ENCODE measurements around the gene SOX10. TPM values are rescaled to one million over a fixed set of nuclear protein-coding genes. Genes with fewer than 3 reads are reported as not detected.

SOX10 gene
- total and polyA plus RNA-seq, 2 donors (not counting 1 experiment from before 2014, with no cell fraction given) = not detected

- H3K9ac ChIP-seq (ENCODE audit: low read length) = no peak overlapping the region
- WGBS (ENCODE audit: insufficient coverage) = 94% methylated on average over 78 of the region's 84 CpGs
- no peak overlapping the region for H3K27ac Mint-ChIP-seq
Observed at GRCh38 chr22:37982938-37983859, 1.2 kb downstream of the SOX10 start.

More at GRCh38 chr22:37982938-37983859, 1.2 kb downstream of the SOX10 start:
- Histone ChIP-seq H3K4me3 (ENCODE audit: control extremely low read depth in 1 of 5, extremely low read depth in 1 of 5, insufficient read depth in 1 of 5, low read depth in 2 of 5, low read length in 4 of 5) (no peak overlapping the region), H3K36me3 (replicated peaks in 1 of 2; ENCODE audit: control extremely low read depth in 1 of 2, control insufficient read depth in 1 of 2, extremely low read depth in 1 of 2, insufficient read depth in 2 of 2, low read length in 1 of 2) (no peaks in the 10 kb centered on the region), H3K4me1 (ENCODE audit: control insufficient read depth in 2 of 2, insufficient read depth in 2 of 2, low read length in 2 of 2) (no peaks in the 10 kb centered on the region), H3K27me3 (replicated peaks in 1 of 4; ENCODE audit: control extremely low read depth in 1 of 4, control insufficient read depth in 3 of 4, insufficient read depth in 4 of 4, low read length in 3 of 4) (no peaks in the 10 kb centered on the region), H3K27ac (ENCODE audit: low read length in 2 of 2) (no peak overlapping the region), H3K4me2 (replicated peaks; ENCODE audit: low read depth, low read length, poor library complexity, severe bottlenecking) (no peak overlapping the region), H4K20me1 (ENCODE audit: control insufficient read depth, insufficient read depth, low read length, poor library complexity, severe bottlenecking) (no peaks in the 10 kb centered on the region), H3K9me3 (ENCODE audit: control extremely low read depth in 1 of 3, control insufficient read depth in 2 of 3, insufficient read depth in 1 of 3, low read length in 2 of 3) (no peaks in the 10 kb centered on the region), H3K79me2 (ENCODE audit: control insufficient read depth, insufficient read depth, low read length) (no peaks in the 10 kb centered on the region), H2AFZ (ENCODE audit: insufficient read depth, low read depth, low read length, poor library complexity, severe bottlenecking) (no peak overlapping the region)
- H3K4me3 Mint-ChIP-seq = no peak overlapping the region
- TF ChIP-seq CTCF (IDR thresholded peaks at IDR 0.05) (no peak), EZH2 (IDR thresholded peaks at IDR 0.05; ENCODE audit: borderline replicate concordance, insufficient read depth, low read depth, low read length, poor library complexity, severe bottlenecking) (no peak)
- no peaks in the 10 kb centered on the region for H3K9me3 Mint-ChIP-seq (ENCODE audit: insufficient read depth)
- H3K27me3 Mint-ChIP-seq = no peaks in the 10 kb centered on the region
- ChIA-PET POLR2A (no interaction called here), CTCF (interaction anchor here (0.7 kb wide), 1 partner anchor 19 kb away, joined by 4 read pairs; no protein-coding TSS in a partner anchor)
- no peak for ATAC-seq (ENCODE audit: low read depth)
- no peak for DNase-seq
- H3K4me1 Mint-ChIP-seq = no peaks in the 10 kb centered on the region
- intact Hi-C loops (cut with micrococcal nuclease) = no loop called here
